Measurements from ENCODE around the gene CTSC. TPM values are rescaled to one million over a fixed set of nuclear protein-coding genes. Genes with fewer than 3 reads are reported as not detected.

Gene CTSC
- total RNA-seq, 4 donors from 2014 or later: 24.5 to 59.0 (median 31.6) TPM

GRCh38 chr11:88284336-88285050, 53.0 kb downstream of the CTSC start:
- H3K9me3 ChIP-seq: no peaks in the 10 kb centered on the region
- no peaks in the 10 kb centered on the region for H3K27me3 ChIP-seq
- no peak overlapping the region for H3K4me3 ChIP-seq
- TF ChIP-seq EP300 (IDR thresholded peaks at IDR 0.05) (no peak), POLR2AphosphoS5 (IDR thresholded peaks at IDR 0.05) (no peak), POLR2A (IDR thresholded peaks at IDR 0.05) (no peak), CTCF (IDR thresholded peaks at IDR 0.05) (no peak)
- no peak overlapping the region for H3K27ac ChIP-seq
- H3K4me1 ChIP-seq: peaks cover 26% of the 10 kb centered on the region
- no peaks in the 10 kb centered on the region for H3K36me3 ChIP-seq
- DNase-seq (ENCODE audit: low spot score in 2 of 2): no peak

GRCh38 chr11:88282747-88283515, 54.6 kb downstream of the CTSC start:
- H3K4me3 ChIP-seq: no peak overlapping the region

GRCh38 chr11:88281317-88281712, 56.2 kb downstream of the CTSC start:
- Histone ChIP-seq H3K9me3 (no peaks in the 10 kb centered on the region), H3K36me3 (no peaks in the 10 kb centered on the region), H3K27me3 (no peaks in the 10 kb centered on the region), H3K27ac (no peak overlapping the region), H3K4me1 (peaks cover 29% of the 10 kb centered on the region), H3K4me3 (no peak overlapping the region)
- 68% methylated on average over 3 of the region's 3 CpGs for WGBS
- DNase-seq (ENCODE audit: low spot score in 2 of 2): no peak
- TF ChIP-seq POLR2A (IDR thresholded peaks at IDR 0.05) (no peak), EP300 (IDR thresholded peaks at IDR 0.05) (no peak), POLR2AphosphoS5 (IDR thresholded peaks at IDR 0.05) (no peak), CTCF (IDR thresholded peaks at IDR 0.05) (no peak)

More at GRCh38 chr11:88282747-88283515, 54.6 kb downstream of the CTSC start:
- DNase-seq (ENCODE audit: low spot score in 2 of 2): no peak
- WGBS: 51% methylated on average over 1 of the region's 1 CpG
- Histone ChIP-seq H3K27ac (no peak overlapping the region), H3K4me1 (peaks cover 26% of the 10 kb centered on the region), H3K36me3 (no peaks in the 10 kb centered on the region), H3K27me3 (no peaks in the 10 kb centered on the region), H3K9me3 (no peaks in the 10 kb centered on the region)
- TF ChIP-seq CTCF (IDR thresholded peaks at IDR 0.05) (no peak), EP300 (IDR thresholded peaks at IDR 0.05) (no peak), POLR2A (IDR thresholded peaks at IDR 0.05) (no peak), POLR2AphosphoS5 (IDR thresholded peaks at IDR 0.05) (no peak)

GRCh38 chr11:88280673-88281316, 56.7 kb downstream of the CTSC start:
- H3K36me3 ChIP-seq: no peaks in the 10 kb centered on the region
- peaks cover 29% of the 10 kb centered on the region for H3K4me1 ChIP-seq
- H3K27me3 ChIP-seq: no peaks in the 10 kb centered on the region
- no peaks in the 10 kb centered on the region for H3K9me3 ChIP-seq
- DNase-seq (ENCODE audit: low spot score in 2 of 2): no peak
- no peak overlapping the region for H3K4me3 ChIP-seq
- 50% methylated on average over 6 of the region's 6 CpGs for WGBS
- TF ChIP-seq POLR2A (IDR thresholded peaks at IDR 0.05) (no peak), CTCF (IDR thresholded peaks at IDR 0.05) (no peak), EP300 (IDR thresholded peaks at IDR 0.05) (no peak), POLR2AphosphoS5 (IDR thresholded peaks at IDR 0.05) (no peak)
- no peak overlapping the region for H3K27ac ChIP-seq
